GM12878 (cell line): Measurements from ENCODE around the gene HIVEP2. TPM values are rescaled to one million over a fixed set of nuclear protein-coding genes. Genes with fewer than 3 reads are reported as not detected.

Source experiments
- ATAC-seq: fragments of 200-7000 bp; cut with Tn5 transposase; 3 replicates; pipeline ENCODE4 v1.9.1; 2020; ENCODE audit warnings: mild to moderate bottlenecking, moderate library complexity
- BruUV-seq: library from RNA; stranded (reverse); fragments of 400-500 nt; replicated peaks from 2 replicates; lab custom pipeline; 2021; lab: Mats Ljungman, UMichigan
- CTCF ChIA-PET: fragments of 300-600 bp; sonication (Branson Sonifier 250); formaldehyde crosslinking; extraction: SDS; loops from one replicate; lab custom pipeline; 2021; ENCODE audit warnings: inconsistent platforms; lab: Yijun Ruan, JAX
- POLR2A ChIA-PET: fragments of 350-600 bp; formaldehyde crosslinking; extraction: SDS; loops from one replicate; lab custom pipeline; 2021; ENCODE audit warnings: inconsistent platforms; lab: Charles Lee
- RAD21 ChIA-PET: fragments of 300-600 bp; sonication (Branson Sonifier 250); formaldehyde crosslinking; loops from one replicate; lab custom pipeline; 2023; ENCODE audit warnings: antibody characterized with exemption; ENCODE audit not compliant: unreplicated experiment; lab: Charles Lee
- SMC1A ChIA-PET: fragments of 300-600 bp; sonication (Branson Sonifier 250); formaldehyde crosslinking; loops from one replicate; lab custom pipeline; 2023; ENCODE audit not compliant: unreplicated experiment, uncharacterized antibody; lab: Charles Lee
- DNase-seq: peaks from one replicate; pipeline ENCODE4 v3.0.0-alpha.2; 2011; ENCODE audit warnings: low read depth, low spot score
- FAIRE-seq: peaks from 3 replicates; lab custom pipeline; 2011; peaks lifted over from hg19 to GRCh38; lab: Jason Lieb, UNC
- H2AFZ ChIP-seq: 2 replicates; pipeline ENCODE4 v1.6.0; 2011; ENCODE audit warnings: low read depth, low read length, control low read depth; ENCODE audit not compliant: control insufficient read depth
- H3K27ac ChIP-seq: 2 replicates; pipeline ENCODE4 v1.5.1; 2011; ENCODE audit warnings: control low read depth; ENCODE audit not compliant: control insufficient read depth, insufficient read depth
- H3K27me3 ChIP-seq, 2 experiments: replicated peaks in 1 of 2; 2 replicates each; pipeline versions ENCODE4 v1.6.0 to v1.6.1; 2011; ENCODE audit warnings: low read length in 1 of 2; ENCODE audit not compliant: control insufficient read depth in 2 of 2, insufficient read depth in 2 of 2
- H3K36me3 ChIP-seq, 2 experiments: 2 replicates each; pipeline ENCODE4 v1.5.1; 2011; ENCODE audit warnings: low read length in 1 of 2; ENCODE audit not compliant: control insufficient read depth in 2 of 2, insufficient read depth in 2 of 2
- H3K4me1 ChIP-seq: 2 replicates; pipeline ENCODE4 v1.6.1; 2011; ENCODE audit warnings: mild to moderate bottlenecking, low read length, moderate library complexity, mixed read lengths; ENCODE audit not compliant: control insufficient read depth, insufficient read depth
- H3K4me2 ChIP-seq: 2 replicates; pipeline ENCODE4 v1.6.0; 2011; ENCODE audit warnings: control low read depth; ENCODE audit not compliant: control insufficient read depth, insufficient read depth
- H3K4me3 ChIP-seq: fragments of 200-600 bp; sonication (generic); 2 replicates; pipeline ENCODE4 v1.5.1; 2016
- H3K79me2 ChIP-seq: 2 replicates; pipeline ENCODE4 v1.6.0; 2011; ENCODE audit warnings: low read length; ENCODE audit not compliant: control insufficient read depth, insufficient read depth
- H3K9ac ChIP-seq: 2 replicates; pipeline ENCODE4 v1.8.0; 2011; ENCODE audit warnings: low read length, control low read depth, mixed read lengths; ENCODE audit not compliant: control insufficient read depth, insufficient read depth
- H3K9me3 ChIP-seq: replicated peaks from 3 replicates; pipeline ENCODE4 v1.5.1; 2011; ENCODE audit warnings: mild to moderate bottlenecking, low read length; ENCODE audit not compliant: control insufficient read depth, insufficient read depth
- H4K20me1 ChIP-seq: 2 replicates; pipeline ENCODE4 v1.6.0; 2011; ENCODE audit not compliant: control insufficient read depth, insufficient read depth
- JUNB ChIP-seq: IDR thresholded peaks from 2 replicates; pipeline ENCODE4 v1.6.1; 2016; ENCODE audit warnings: antibody characterized with exemption, mild to moderate bottlenecking
- YBX1 ChIP-seq: fragments of 450-650 bp; IDR thresholded peaks from 2 replicates; pipeline ENCODE4 v1.6.1; 2016; ENCODE audit warnings: antibody characterized with exemption
- WGBS: methylation state at CpG from one replicate; pipeline ENCODE4 v1.1.6; 2016; ENCODE audit warnings: low lambda C conversion rate; ENCODE audit not compliant: insufficient replicate concordance, insufficient coverage; ENCODE audit errors: missing lambda C conversion rate; 5-methylcytosine and 5-hydroxymethylcytosine counted together
- in situ Hi-C: fragments of 300-500 bp; cut with MboI; formaldehyde crosslinking; loops from 9 replicates; pipeline ENCODE4 v1.14.3; 2018; ENCODE audit warnings: mixed read lengths
- intact Hi-C: fragments of 100-400 bp; cut with micrococcal nuclease; formaldehyde crosslinking; loops from one replicate; pipeline ENCODE4 v1.14.2; 2022; ENCODE audit not compliant: unreplicated experiment
- polyA plus RNA-seq, 11 experiments: library from polyadenylated mRNA; depleted of rRNA in 4 of 11; unstranded in 6 of 11; stranded (reverse) in 5 of 11; fragments of >200 nt; fragmentation: Nextera tagmentation in 4 of 11; fragmentation: Illumina TruSeq in 1 of 11; extraction: Ambion mirVana in 4 of 11; extraction: Trizol in 1 of 11; gene quantifications; 1 replicate in 1 of 11; 2 replicates in 10 of 11; pipeline versions ENCODE4 v1.2.1 to v1.2.3, GENCODE V29; 2011 to 2016; ENCODE audit warnings: inconsistent platforms in 2 of 11, missing spikeins in 2 of 11, low read depth in 1 of 11
- total RNA-seq, 4 experiments: library from RNA; depleted of rRNA in 3 of 4; stranded (reverse); fragments of >200 nt in 3 of 4; fragmentation: Illumina TruSeq in 1 of 4; extraction: Trizol in 1 of 4; gene quantifications; 2 replicates each; pipeline versions ENCODE4 v1.2.1 to v1.2.3, GENCODE V29; 2013 to 2021
- TF ChIP-seq, protein P1 (sequence below): IDR thresholded peaks from 2 replicates; pipeline ENCODE4 v1.6.1; 2011; ENCODE audit warnings: borderline replicate concordance, low read depth, mild to moderate bottlenecking, moderate library complexity, low read length; ENCODE audit not compliant: insufficient read depth, poor library complexity, severe bottlenecking

HIVEP2 gene
- total and polyA plus RNA-seq, 10 of the 15 experiments (the other 5 are each of a cell fraction or from before 2014, with no cell fraction given): 1.2 to 15.7 (median 10.2) TPM

DNA sequence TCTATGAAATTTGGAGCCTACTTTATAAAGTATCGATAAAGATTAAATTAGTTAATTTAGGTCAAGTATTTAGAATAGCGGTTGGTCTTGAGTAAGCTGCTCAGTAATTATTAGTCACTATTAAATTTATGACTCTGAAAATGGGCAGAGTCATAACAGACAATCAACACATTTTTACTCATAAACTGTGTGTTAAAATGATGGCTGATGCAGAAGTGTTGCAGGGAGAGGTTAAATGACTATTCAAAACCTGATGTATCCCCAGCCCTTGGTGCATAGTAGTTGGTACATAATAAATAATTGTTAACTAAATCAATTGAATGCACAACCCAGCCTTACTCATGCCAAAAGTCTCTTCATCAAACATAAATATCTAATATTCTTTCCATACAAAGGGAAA is 30.6 kb downstream of the HIVEP2 start:
- peak overlapping the region; percentile 95 for H3K27ac ChIP-seq
- no peaks in the 10 kb centered on the region for H3K9me3 ChIP-seq
- H4K20me1 ChIP-seq: no peaks in the 10 kb centered on the region
- no peaks in the 10 kb centered on the region for H3K27me3 ChIP-seq
- FAIRE-seq: no peak
- H3K79me2 ChIP-seq: peaks cover 51% of the 10 kb centered on the region
- peaks cover 0 to 13% of the 10 kb centered on the region in 2 experiments; a peak in 3 of 4 replicates for H3K36me3 ChIP-seq
- intact Hi-C loops (loop anchor here (10.0 kb wide), 1 partner anchor 350 kb away; no protein-coding TSS in a partner anchor), in situ Hi-C loops (no loop called here)
- RAD21 ChIA-PET: interaction anchor here (0.8 to 4.5 kb wide), 10 partner anchors 9 to 95 kb away, joined by 3 to 22 read pairs (median 4); no protein-coding TSS in a partner anchor
- SMC1A ChIA-PET: interaction anchor here (0.5 to 11.4 kb wide), 13 partner anchors 11 to 137 kb away, joined by 3 to 76 read pairs (median 4); no protein-coding TSS in a partner anchor
- BruUV-seq: no TSS peak
- H3K4me1 ChIP-seq: peaks cover 35% of the 10 kb centered on the region
- POLR2A ChIA-PET: interaction anchor here (1.0 to 2.1 kb wide), 6 partner anchors 11 to 94 kb away, joined by 3 to 9 read pairs (median 3); no protein-coding TSS in a partner anchor
- H3K9ac ChIP-seq: no peak overlapping the region; the same call in 1 of the 2 replicates
- no peak for DNase-seq
- peak; percentile 11 for ATAC-seq
- CTCF ChIA-PET: interaction anchor here (0.6 to 1.1 kb wide), 4 partner anchors 21 to 312 kb away, joined by 3 to 4 read pairs (median 4); no protein-coding TSS in a partner anchor
- peak overlapping the region; percentile 23; the same call in 1 of the 2 replicates for H3K4me3 ChIP-seq
- 3% methylated on average over 2 of the region's 2 CpGs for WGBS
- peak overlapping the region; percentile 44 for H3K4me2 ChIP-seq
- TF ChIP-seq, protein P1, sequence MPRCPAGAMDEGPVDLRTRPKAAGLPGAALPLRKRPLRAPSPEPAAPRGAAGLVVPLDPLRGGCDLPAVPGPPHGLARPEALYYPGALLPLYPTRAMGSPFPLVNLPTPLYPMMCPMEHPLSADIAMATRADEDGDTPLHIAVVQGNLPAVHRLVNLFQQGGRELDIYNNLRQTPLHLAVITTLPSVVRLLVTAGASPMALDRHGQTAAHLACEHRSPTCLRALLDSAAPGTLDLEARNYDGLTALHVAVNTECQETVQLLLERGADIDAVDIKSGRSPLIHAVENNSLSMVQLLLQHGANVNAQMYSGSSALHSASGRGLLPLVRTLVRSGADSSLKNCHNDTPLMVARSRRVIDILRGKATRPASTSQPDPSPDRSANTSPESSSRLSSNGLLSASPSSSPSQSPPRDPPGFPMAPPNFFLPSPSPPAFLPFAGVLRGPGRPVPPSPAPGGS: peak; percentile 15
- TF ChIP-seq JUNB: peak; percentile 46
- no peak for TF ChIP-seq YBX1
- no peak overlapping the region for H2AFZ ChIP-seq
